Measurements from ENCODE around the gene MACROH2A2. TPM values are rescaled to one million over a fixed set of nuclear protein-coding genes. Genes with fewer than 3 reads are reported as not detected.

MACROH2A2 gene
- total RNA-seq, 1 experiment from 2014 or later = 11.3 TPM

GRCh38 chr10:70135684-70136083 is 83.0 kb downstream of the MACROH2A2 start:
- Histone ChIP-seq H3K14ac (ENCODE audit: insufficient read depth, low read length) (no peak overlapping the region), H3K23ac (ENCODE audit: insufficient read length, low read depth, low read length) (no peak overlapping the region), H2BK120ac (ENCODE audit: low read depth, low read length, poor library complexity, severe bottlenecking) (no peak overlapping the region), H4K8ac (replicated peaks; ENCODE audit: insufficient read length, low read depth, low read length) (no peak overlapping the region), H3K4me2 (ENCODE audit: insufficient read depth, insufficient read length, low read length) (no peak overlapping the region), H3K23me2 (ENCODE audit: insufficient read length, low read depth, low read length, poor library complexity, severe bottlenecking) (peaks cover 13% of the 10 kb centered on the region), H3K56ac (ENCODE audit: insufficient read length, low read depth, low read length) (no peak overlapping the region), H3K27ac (ENCODE audit: insufficient read length, low read depth, low read length) (no peak overlapping the region), H3K79me2 (ENCODE audit: insufficient read depth, low read length) (no peaks in the 10 kb centered on the region), H2BK20ac (ENCODE audit: low read depth, low read length, poor library complexity, severe bottlenecking) (no peak overlapping the region), H4K91ac (ENCODE audit: insufficient read length, low read depth, low read length) (no peak overlapping the region), H3K18ac (ENCODE audit: insufficient read length, low read depth, low read length) (no peak overlapping the region), H4K20me1 (ENCODE audit: control insufficient read depth, insufficient read depth, insufficient read length) (no peaks in the 10 kb centered on the region), H3K4me1 (ENCODE audit: insufficient read depth, low read length) (no peaks in the 10 kb centered on the region), H3K9ac (ENCODE audit: extremely low read depth, insufficient read length, low read length) (no peak overlapping the region), H3T11ph (ENCODE audit: low read length) (no peak overlapping the region), H2AFZ (ENCODE audit: low read length) (no peak overlapping the region), H2BK5ac (ENCODE audit: insufficient read length, low read length) (no peak overlapping the region), H3K4ac (ENCODE audit: low read depth, low read length) (no peak overlapping the region), H4K5ac (ENCODE audit: insufficient read length, low read depth, low read length) (no peak overlapping the region), H2BK12ac (ENCODE audit: insufficient read length, low read depth, low read length) (no peak overlapping the region), H3K79me1 (ENCODE audit: insufficient read depth, low read depth, low read length, poor library complexity, severe bottlenecking) (no peaks in the 10 kb centered on the region), H2AK5ac (ENCODE audit: insufficient read length, low read length) (no peak overlapping the region), H2BK15ac (ENCODE audit: low read depth, low read length) (no peak overlapping the region), H3K9me3 (ENCODE audit: control insufficient read depth, low read depth, low read length) (no peaks in the 10 kb centered on the region), H3K27me3 (ENCODE audit: insufficient read depth, low read length) (no peaks in the 10 kb centered on the region; the same call in 1 of the 2 replicates)
- Mint-ChIP-seq H3K4me3 (no peak overlapping the region), H3K4me1 (peaks cover 15 to 17% of the 10 kb centered on the region in 2 experiments), H3K27me3 (ENCODE audit: low read depth) (peaks cover 34% of the 10 kb centered on the region), H3K9me3 (no peaks in the 10 kb centered on the region), H3K27ac (no peak overlapping the region), H3K36me3 (ENCODE audit: insufficient read depth in 1 of 3, low read depth in 3 of 3) (no peaks in the 10 kb centered on the region)
- no CpG with 5 or more reads among the region's 7 CpGs for WGBS (ENCODE audit: extremely low coverage, insufficient read length, low lambda C conversion rate)
- TF ChIP-seq CTCF (conservative IDR thresholded peaks at IDR 0.05) = no peak
- DNase-seq = no peak

Measured in H9 (cell line).